HG02588 (cell line): ENCODE measurements around the gene FBXO15.

ENCODE experiments used
- ATAC-seq: cut with Tn5 transposase; IDR thresholded peaks from one replicate; pipeline ENCODE4 v1.9.1; 2021; ENCODE audit warnings: mild to moderate bottlenecking, moderate library complexity; ENCODE audit not compliant: unreplicated experiment

FBXO15 gene

DNA sequence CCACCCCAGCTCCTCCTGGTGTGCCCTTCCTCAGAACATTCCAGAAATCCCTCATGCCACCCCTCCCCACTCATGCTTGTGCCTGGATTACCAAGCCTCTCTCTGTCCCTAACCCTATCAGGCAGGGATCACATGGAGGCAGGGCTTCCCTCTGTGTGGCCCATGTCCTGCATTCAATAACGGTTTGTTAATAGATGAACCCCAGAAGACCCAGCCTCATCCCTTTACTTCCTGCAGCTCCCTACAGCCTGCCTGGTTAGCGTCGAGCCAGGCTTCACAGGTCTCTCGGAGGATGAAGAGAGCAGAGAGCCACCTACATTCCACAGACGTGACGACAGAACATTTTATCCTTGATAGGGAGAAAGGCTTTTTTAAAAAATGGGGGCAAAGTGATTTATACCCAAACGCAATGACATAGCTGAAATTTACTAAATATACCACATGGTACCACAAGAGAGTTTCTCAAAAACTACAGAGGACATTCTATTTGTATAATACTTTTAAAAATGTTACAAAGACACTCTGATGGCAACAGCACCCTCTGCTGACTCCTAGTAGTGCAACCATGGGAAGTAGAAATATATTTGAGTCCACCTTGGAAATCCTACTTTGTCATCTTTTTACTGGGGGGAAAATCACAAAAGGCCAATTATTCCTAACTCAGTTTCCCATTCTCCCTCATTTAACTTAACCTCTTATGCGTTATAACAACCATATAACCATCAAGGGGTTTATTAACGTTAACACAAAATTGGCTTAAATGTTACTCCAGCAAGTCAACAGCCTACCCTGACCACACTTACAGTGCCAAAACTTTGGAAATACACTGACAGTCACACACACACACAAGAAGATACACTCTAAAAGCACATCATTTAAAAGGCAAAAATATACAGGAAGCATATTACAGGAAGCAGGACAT is 30.7 kb downstream of the FBXO15 start:
- no peak for ATAC-seq

DNA sequence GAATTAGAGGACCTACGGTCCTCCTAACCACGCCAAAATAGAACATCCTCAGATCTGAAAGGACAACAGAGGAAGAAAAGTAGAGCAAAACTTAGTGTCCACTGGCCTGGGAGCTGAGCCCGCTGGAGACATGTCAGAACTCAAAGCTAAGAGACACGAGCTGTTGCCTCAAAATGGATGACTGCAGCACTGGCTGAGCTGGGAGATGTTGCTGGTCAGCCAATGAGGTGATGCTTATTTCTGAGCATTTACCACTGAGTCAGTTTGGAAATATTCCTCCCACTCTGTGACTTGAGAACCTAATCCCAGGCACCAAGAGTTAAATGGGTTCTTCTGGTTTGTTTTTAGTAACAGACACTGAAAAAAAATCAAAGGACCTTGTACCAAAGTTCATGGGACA is 32.6 kb downstream of the FBXO15 start:
- no peak for ATAC-seq

DNA sequence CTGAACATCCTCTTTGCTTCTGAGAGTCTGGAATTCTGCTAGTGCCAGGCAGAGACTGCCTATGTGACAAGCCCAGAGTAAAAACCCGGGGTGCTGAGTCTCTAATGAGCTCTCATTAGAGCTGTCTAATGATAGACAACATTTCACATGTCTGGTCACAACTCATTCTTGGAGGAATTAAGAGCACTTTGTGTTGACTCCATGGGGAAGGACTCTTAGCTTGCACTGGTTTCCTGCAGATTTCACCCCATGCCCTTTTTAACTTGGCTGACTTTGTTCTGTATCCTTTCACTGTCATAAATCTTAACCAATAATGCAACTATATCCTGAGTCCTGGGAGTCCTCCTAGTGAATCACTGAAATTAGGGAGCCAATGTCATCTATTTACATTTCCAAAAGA is 33.5 kb downstream of the FBXO15 start:
- no peak for ATAC-seq

DNA sequence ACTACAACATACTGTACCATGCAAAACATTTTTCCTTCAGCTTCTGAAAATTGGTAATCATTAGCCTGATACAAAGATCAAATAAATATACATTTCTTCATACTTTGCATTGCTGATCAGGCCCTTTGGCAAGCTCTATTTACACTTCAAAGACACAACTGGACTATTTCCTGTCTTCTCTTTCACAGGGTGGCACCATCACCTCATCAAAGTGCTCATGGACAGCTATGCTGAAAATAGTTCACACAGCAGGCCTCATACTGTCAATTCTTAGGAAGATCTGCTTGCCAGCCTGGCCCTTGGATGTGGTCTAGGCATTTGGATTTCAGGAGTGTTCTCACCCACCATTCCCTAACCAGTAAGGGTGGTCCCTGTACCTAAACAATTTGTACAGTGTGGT is 33.9 kb downstream of the FBXO15 start:
- ATAC-seq: no peak

DNA sequence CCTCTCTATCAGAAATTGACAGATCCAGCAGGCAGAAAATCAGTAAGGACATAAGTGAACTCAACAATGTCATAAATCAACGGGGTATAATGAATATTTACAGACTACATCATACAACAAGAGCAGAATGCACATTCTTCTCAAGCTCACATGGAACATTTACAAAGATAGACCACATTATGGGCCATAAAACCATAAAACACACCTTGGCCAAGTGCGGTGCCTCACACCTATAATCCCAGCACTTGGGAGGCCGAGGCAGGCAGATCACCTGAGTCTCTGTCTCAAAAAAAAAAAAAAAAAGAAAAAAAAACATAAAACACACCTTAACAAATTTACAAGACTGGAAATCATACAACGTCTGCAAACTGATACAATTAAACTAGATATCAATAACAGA is 36.7 kb downstream of the FBXO15 start:
- ATAC-seq: no peak

DNA sequence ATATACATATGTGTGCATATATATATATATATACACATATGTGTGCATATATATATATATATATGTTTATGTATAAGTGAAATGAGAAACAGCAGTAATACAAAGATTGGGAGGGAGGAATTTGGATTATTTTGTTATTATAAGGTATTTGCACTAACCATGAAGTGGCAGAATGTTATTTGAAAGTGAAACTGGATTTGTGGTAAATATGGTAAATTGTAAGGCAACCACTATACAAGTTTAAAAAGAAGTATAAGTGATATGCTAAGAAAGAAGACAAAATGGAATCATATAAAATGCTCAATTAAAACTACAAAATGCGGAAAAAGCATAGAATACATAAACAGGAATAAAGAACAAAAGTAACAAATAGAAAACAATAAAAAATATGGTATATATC is 37.5 kb downstream of the FBXO15 start:
- ATAC-seq: no peak

DNA sequence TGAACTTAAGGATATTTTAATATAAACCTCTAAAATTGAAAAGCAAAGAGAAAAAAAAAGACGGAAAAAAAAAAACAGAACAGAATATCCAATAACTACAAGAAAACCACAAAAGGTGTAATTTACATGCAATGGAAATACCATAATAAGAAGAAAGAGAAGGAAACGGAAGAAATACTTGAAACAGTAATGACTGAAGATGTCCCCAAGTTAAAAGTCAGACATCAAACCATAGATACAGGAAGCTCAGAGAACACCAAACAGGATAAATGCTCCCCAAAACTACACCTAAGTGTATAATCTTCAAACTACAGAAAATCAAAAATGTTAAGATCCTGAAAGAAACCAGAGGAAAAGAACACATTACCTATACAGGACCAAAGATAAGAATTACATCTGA is 39.2 kb downstream of the FBXO15 start:
- ATAC-seq: no peak

DNA sequence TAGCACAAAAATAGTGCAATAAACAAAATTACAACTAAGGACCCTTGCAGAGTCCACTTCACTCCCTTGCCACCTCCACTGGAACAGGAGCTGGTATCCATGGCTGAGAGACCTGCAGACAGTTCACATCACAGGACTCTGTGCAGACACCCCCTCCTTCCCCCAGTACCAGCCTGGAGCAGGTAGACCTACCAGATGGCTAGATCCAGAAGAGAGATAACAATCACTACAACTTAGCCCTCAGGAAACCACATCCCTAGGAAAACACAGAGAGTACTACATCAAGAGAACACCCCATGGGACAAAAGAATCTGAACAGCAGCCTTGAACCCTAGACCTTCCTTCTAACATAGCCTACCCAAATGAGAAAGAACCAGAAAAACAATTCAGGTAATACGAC is 49.8 kb downstream of the FBXO15 start:
- no peak for ATAC-seq

DNA sequence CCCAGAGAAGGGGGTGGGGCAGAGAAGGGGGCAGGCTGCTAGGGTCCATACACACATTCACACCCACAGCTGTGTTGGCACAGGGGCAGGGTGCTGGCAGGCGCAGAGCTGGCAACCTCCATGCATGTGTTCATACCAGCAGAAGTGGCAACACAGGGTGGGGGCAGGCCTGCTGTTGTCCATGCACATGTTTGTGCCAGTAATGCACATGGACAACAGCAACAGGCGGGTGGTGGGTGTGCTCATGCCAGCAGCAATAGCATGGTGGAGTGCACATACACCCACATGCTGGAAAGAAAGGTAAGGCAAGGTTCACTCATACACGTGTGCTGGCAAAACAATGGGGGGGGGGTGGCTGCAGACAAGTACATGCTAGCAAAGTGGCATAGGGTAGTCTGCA is 54.7 kb downstream of the FBXO15 start:
- no peak for ATAC-seq

DNA sequence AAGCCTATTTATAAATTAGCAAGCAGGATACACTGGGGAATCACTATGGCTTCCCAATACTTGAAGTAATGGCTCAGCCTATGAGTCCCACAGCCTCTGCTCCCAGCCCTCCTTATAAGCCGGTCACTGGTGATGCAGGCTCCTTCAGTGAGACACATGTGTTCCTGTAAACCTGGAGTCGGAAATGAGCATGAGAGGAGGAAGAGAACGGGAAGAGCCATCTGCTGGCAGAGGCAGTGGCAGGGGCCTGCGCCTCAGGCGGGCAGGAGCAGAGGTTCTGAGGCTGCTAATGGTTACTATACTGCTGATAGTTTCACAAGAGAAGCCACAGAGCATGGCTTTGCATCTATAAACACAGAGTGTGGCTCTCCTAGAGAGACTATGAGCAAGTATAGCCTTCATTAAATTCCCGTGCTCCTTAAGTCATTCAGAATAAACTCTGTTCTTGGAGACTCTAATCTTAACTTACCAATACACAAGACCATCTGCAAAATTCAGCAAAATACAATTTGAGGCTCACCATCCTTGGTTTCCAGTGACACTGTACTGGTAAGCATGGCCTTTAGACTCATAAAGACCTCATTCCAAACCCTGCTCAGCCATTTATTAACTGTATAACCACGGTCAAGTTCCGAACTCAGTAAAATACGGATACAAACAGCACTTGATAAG is 63.3 kb downstream of the FBXO15 start:
- ATAC-seq: no peak

DNA sequence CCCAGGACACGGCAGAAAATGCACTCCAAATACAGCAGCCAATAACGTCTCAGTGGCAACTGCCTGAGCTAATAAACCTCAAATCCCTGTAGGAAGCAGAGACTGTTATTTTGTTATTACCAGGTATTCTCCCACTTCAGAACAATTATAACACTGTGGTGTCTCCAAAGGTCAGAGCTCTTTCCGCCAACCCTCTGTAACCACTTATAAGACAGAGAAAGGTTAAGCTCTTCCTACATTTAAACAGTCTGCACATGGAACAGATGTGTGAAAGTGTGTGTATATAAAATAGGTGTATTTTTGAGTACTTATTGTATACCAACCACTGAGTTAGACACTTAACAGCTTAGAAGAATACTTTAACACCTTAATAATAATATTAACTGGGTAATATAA is 64.1 kb downstream of the FBXO15 start:
- ATAC-seq: no peak

DNA sequence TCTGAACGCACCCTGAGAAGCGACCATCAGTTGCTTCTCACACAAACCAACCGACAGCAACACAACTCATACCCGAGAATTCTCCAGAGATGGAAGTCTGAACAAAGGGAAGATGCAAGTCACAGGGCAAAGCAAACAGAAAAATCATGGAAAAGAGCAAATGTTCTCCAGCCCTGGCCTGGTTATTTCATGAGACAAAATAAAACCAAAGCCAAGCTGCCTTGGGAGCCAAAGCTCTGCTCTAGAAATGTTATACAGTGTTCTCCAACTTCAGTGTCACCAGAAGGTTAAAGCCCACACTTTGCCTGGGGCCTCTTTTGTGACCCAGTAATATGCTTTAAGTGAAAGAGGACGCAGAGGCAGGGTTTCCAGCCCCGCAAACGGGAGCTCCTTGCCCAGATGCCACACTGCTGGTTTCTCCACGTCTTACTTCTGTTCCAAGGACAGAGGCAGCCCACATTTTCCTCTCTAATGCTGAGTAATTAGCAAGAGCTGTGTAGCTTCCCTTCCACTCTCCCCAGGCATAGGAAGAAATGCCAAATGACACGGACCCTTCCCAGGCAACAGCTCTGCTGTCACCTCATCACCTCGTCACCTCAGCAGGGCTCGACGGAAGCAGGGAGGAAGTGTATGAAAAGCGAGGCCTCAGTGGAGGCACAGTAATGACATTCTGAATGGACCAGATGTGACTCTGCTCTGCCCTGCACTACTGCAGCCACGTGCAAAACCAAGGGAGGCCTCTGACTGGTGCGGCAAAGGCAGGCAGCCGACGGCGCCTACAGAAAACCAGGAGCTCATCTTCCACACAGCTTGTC is 64.7 kb downstream of the FBXO15 start:
- no peak for ATAC-seq

DNA sequence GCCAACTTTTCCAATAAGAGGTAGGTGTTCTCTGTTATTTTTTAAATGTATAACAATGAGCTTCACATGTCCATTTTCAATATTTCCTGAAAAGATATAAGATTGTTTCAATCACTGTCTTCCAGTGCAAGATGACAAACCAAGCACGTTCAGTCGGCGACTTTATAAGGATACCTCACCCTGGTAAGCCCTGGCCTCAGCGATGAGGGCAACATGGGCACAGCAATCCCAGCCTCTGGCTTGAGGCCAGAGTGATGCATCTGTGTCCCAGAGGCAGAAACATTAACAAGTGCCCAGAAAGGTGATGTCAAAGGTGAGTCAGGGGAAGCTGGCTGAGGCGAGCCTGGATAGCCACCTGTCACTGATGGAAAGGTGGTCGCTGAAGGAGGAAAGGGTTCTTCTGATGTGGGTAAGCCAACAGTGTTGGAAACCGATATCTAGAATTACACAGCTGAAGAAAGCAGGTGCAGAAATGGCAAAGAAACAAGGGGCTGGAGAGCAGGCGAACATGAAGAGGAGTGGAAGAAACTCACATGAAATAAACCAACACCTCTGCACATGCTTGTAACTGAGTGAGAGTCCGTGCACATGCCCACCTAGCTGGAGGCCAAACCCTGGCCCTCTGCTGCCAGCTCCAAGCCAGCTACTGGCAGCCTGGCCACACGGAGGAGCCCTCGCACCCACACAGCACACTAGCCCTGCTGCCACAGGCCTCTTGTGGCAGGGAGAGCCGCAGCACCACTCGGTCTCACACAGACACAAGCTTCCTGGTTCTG is 65.5 kb downstream of the FBXO15 start:
- peak; percentile 82 for ATAC-seq

DNA sequence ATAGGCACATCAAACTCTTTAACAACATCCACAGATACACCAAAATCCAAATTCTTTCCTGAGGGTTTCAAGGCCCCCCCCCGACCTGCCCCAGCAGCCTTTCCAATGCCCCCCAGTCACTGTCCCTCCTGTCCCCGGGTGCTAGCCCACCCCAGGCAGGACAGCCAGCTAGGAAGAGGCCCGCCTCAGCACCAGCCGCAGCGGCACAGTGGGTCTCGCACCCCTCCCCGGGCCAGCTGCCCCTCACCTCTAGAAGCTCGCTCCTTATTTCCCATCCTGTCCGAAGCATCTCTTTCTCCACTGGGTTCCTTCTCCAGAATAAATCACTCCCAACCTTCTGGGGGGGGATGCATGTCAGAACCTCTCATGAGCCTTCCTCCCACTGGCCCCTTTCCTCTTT is 69.4 kb downstream of the FBXO15 start:
- ATAC-seq: no peak

DNA sequence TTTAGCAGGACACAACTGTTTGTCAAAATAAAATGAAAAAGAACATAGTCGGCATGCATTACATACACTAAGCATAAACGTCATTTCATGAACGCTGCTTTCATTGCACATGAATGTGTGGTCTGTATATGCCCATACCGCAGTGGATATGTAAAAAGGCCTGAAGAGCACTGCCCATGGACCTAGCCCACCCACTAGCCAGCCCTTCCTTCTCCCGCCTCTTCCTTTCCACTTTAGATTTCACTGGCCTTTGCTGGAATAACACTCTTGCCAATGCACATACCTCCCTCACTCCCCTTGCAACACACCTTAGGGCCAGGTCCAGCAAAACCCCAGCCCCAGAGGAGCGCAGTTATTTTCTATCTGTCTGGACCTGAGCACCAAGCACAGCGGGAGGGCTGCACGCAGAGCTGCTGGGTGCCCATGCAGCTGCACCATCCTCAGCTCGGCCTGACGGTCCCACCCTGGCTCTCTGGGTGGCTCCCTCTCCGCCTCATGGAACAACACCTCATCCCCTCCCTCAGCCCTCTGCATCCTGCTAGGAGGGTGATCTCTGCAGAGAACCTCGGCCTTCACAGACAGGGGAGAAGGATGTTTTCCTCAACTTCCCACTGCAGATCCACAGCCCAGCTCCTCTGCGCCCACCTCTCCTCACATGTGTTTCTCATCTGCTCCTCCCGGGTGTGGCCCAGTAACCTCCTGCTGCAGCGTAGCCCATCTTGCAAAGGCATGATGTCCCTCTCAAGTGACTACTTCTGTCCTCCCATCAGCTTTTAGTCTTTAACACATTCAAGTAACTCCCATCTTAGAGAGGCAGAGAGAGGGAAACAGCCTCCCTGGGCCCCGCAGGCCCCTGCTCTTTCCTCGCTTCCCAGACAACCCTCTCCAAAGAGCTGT is 72.7 kb downstream of the FBXO15 start:
- ATAC-seq: no peak

DNA sequence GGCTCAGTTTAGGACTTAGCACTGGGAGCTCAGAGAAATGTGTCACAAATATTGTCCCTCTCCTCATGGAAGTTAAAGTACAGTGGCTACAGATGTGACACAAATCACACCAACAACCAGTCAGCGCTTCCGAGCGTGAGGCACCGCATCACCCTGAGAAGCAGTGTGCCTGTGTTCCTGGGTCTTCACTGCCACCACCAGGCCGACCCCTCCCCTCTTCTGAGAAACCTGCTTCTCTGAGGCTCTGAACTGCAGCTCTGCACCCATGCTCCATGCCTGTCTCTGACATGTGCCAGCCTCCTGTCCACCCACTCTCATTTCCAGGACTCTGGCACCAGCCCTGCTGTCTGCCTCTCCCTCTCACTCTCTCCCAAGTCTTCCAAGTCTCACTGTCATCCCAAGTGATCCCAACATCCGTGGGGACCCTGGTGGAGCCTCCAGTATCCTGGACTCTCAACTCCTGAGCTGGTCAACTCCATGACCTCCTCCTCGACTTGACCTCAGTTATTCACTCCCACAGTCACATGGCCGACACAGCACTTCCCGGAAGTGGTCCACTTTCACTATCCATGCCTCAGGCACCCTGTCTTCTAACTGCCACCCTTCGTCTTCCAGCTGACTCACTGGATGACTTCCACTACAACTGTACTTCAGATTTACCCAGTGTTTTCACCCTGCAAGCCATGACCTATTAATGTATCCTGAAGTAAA is 73.5 kb downstream of the FBXO15 start:
- ATAC-seq: no peak

DNA sequence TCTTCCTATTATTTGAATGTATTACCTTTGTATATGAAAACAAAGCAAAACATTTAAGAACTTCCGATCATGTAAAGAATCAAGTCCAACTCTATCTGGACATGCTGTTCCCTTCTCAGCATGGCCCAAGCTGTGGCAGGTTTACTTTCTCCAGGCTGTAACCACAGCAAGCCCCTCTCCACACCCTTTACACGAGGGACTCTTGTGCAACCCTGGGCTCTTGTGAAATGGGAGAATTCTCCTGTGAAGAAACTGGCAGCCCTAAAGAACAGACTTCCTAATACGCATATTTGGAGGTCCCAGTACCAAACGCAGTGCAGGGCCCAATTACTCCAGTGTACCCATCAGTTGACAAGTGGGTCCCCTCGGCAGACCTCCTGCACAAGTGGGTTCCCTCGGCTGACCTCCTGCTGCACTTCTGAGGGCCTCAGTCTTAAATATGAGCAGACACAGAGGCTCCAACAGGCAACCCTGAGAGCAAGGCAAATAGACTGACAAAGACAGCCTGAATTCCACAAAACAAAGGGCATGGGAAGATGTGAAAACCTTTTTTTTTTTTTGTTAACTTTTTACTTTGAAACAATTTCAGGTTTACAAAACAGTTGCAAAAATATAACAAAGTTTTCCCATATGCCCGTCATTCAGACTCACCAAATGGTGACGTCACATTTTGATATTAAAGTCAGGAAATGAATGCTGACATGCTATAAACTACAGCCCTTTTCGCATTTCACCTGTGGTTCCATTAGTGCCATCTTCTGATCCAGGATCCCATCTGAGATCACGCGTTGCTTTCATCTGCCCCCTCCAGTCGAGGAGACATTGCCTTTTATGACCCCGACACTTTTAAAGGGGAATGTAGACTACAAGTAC is 78.2 kb downstream of the FBXO15 start:
- no peak for ATAC-seq

DNA sequence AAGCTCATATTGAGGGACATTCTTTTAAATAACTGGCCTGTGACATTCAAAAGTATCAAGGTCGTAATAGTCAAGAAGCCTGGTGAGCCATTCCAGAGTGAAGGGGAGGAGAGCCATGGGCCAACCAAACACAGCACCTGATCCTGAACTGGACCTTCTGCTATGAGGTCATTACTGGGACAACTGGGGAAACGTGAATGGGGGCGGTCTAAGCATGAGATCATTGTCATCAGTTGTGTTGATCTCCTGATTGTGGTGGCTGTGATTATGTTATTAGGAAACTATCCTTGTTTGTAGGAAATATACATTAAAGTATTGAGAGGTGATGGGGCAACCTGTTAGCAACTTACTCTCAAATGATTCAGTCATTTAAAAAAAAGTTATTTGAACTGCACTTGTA is 79.3 kb downstream of the FBXO15 start:
- ATAC-seq: no peak
